SW480 (cell line): Measurements from ENCODE around the gene TBCD.

Experiments
- DNase-seq: peaks from one replicate; pipeline ENCODE4 v3.0.0-alpha.2; 2016; ENCODE audit warnings: low spot score

TBCD gene

GRCh38 chr17:82907797-82908542, 156.1 kb downstream of the TBCD start:
- no peak for DNase-seq

GRCh38 chr17:82908543-82909160, 156.8 kb downstream of the TBCD start:
- no peak for DNase-seq

- no peak for DNase-seq
Observed at GRCh38 chr17:82909322-82909904, 157.5 kb downstream of the TBCD start.

GRCh38 chr17:82910041-82910481, 158.2 kb downstream of the TBCD start:
- DNase-seq = no peak

GRCh38 chr17:82910770-82911169, 158.9 kb downstream of the TBCD start:
- no peak for DNase-seq

- DNase-seq = no peak
Observed at GRCh38 chr17:82911822-82912221, 160.0 kb downstream of the TBCD start.

GRCh38 chr17:82912484-82913089, 160.7 kb downstream of the TBCD start:
- DNase-seq = no peak

GRCh38 chr17:82913304-82914043, 161.6 kb downstream of the TBCD start:
- DNase-seq = no peak

- DNase-seq = no peak
Observed at GRCh38 chr17:82914375-82914774, 162.5 kb downstream of the TBCD start.

- no peak for DNase-seq
Observed at GRCh38 chr17:82915010-82915756, 163.3 kb downstream of the TBCD start.

GRCh38 chr17:82915757-82916027, 163.8 kb downstream of the TBCD start:
- no peak for DNase-seq

- no peak for DNase-seq
Observed at GRCh38 chr17:82917699-82918345, 166.0 kb downstream of the TBCD start.

- no peak for DNase-seq
Observed at GRCh38 chr17:82918508-82918907, 166.6 kb downstream of the TBCD start.

- DNase-seq = no peak
Observed at GRCh38 chr17:82920150-82920549, 168.3 kb downstream of the TBCD start.

GRCh38 chr17:82920715-82921114, 168.8 kb downstream of the TBCD start:
- DNase-seq = no peak

- no peak for DNase-seq
Observed at GRCh38 chr17:82921426-82921825, 169.6 kb downstream of the TBCD start.

GRCh38 chr17:82922646-82923045, 170.8 kb downstream of the TBCD start:
- DNase-seq = no peak

GRCh38 chr17:82923366-82924113, 171.7 kb downstream of the TBCD start:
- DNase-seq = no peak

- no peak for DNase-seq
Observed at GRCh38 chr17:82924214-82924613, 172.3 kb downstream of the TBCD start.

- peak; percentile 57 for DNase-seq
Observed at GRCh38 chr17:82924812-82925211, 172.9 kb downstream of the TBCD start.

- no peak for DNase-seq
Observed at GRCh38 chr17:82925336-82925735, 173.5 kb downstream of the TBCD start.
